Esophagus muscularis mucosa (tissue), 4 donors: ENCODE measurements around the gene CARNS1. TPM values are rescaled to one million over a fixed set of nuclear protein-coding genes. Genes with fewer than 3 reads are reported as not detected.
"Not testable (repeated sequence)": the region's sequence is repeated elsewhere in the genome, so short reads cannot be mapped to it uniquely, and the experiment has no call there.

Source experiments
- DNase-seq: peaks from one replicate; pipeline ENCODE4 v3.0.0-alpha.2; 2017; ENCODE audit errors: extremely low spot score
- H3K27ac ChIP-seq, 4 donors: fragments of 200-600 bp; sonication (generic); replicated peaks in 1 of 4; 1 replicate in 3 of 4; 2 replicates in 1 of 4; pipeline ENCODE4 v1.5.1; 2016 to 2019; ENCODE audit warnings: mild to moderate bottlenecking in 1 of 4
- H3K27me3 ChIP-seq, 4 donors: fragments of 200-600 bp; sonication (generic); one replicate each; pipeline versions ENCODE4 v1.5.1 to v1.6.0; 2016 to 2019
- H3K36me3 ChIP-seq, 4 donors: fragments of 200-600 bp; sonication (generic); one replicate each; pipeline ENCODE4 v1.5.1; 2016 to 2019
- H3K4me1 ChIP-seq, 4 donors: fragments of 200-600 bp; sonication (generic); one replicate each; pipeline ENCODE4 v1.5.1; 2016 to 2019
- H3K4me3 ChIP-seq, 4 donors: fragments of 200-600 bp; sonication (generic); 1 replicate in 2 of 4; 2 replicates in 2 of 4; pipeline ENCODE4 v1.5.1; 2016 to 2019; ENCODE audit warnings: mild to moderate bottlenecking in 4 of 4, moderate library complexity in 1 of 4
- H3K9me3 ChIP-seq, 4 donors: fragments of 200-600 bp; sonication (generic); 1 replicate in 3 of 4; 2 replicates in 1 of 4; pipeline ENCODE4 v1.5.1; 2016 to 2019
- EP300 ChIP-seq: sonication (generic); formaldehyde crosslinking; IDR thresholded peaks from one replicate; pipeline ENCODE4 v1.6.1; 2017; ENCODE audit warnings: antibody characterized with exemption
- POLR2A ChIP-seq: fragments of 450-650 bp; IDR thresholded peaks from one replicate; pipeline ENCODE4 v1.6.1; 2017; ENCODE audit warnings: antibody characterized with exemption, moderate library complexity, mild to moderate bottlenecking, low read depth
- POLR2AphosphoS5 ChIP-seq, 2 donors: sonication (generic); formaldehyde crosslinking; IDR thresholded peaks; one replicate each; pipeline ENCODE4 v1.6.1; 2017; ENCODE audit warnings: antibody characterized with exemption in 2 of 2
- WGBS: methylation state at CpG from one replicate; pipeline ENCODE4 v1.1.5; 2018; 5-methylcytosine and 5-hydroxymethylcytosine counted together
- intact Hi-C: fragments of 100-400 bp; cut with DNase I; formaldehyde crosslinking; loops from one replicate; pipeline ENCODE4 v1.15.1; 2023
- total RNA-seq, 4 donors: library from RNA; depleted of rRNA; stranded (reverse); fragments of >200 nt; gene quantifications; one replicate each; pipeline versions ENCODE4 v1.1.0 to v1.2.1, GENCODE V29; 2016
- TF ChIP-seq, protein P1 (sequence below), 3 experiments: fragments of 200-600 bp in 2 of 3; fragments of 450-650 bp in 1 of 3; sonication (generic) in 2 of 3; IDR thresholded peaks; one replicate each; pipeline ENCODE4 v1.5.1; 2017 to 2019; ENCODE audit warnings: antibody characterized with exemption in 3 of 3, mild to moderate bottlenecking in 2 of 3, moderate library complexity in 1 of 3

CARNS1 gene
- total RNA-seq, 4 donors from 2014 or later, result 0.83 to 1.9 (median 1.2) TPM

DNA sequence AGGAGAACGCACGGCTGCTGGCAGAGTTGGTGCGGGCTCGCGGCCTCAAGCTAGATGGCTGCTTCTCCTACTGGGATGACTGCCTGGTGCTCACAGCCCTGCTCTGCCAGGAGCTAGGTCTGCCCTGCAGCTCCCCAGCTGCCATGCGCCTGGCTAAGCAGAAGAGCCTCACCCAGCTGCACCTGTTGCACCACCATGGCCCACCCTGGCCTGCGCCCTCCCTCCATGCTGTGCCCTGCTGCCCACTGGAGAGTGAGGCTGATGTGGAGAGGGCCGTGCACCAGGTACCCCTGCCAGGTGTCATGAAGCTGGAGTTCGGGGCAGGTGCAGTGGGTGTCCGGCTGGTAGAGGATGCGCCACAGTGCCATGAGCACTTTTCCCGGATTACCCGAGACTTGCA lies 8.0 kb downstream of the CARNS1 start:
- no peaks in the 10 kb centered on the region for H3K27me3 ChIP-seq
- 91% methylated on average over 8 of the region's 13 CpGs for WGBS
- peaks cover 31 to 38% (median 32%) of the 10 kb centered on the region in 4 donors for H3K4me1 ChIP-seq
- DNase-seq, result no peak
- H3K27ac ChIP-seq, result no peak overlapping the region
- H3K4me3 ChIP-seq, result no peak overlapping the region
- intact Hi-C loops, result no loop called here
- no peaks in the 10 kb centered on the region for H3K9me3 ChIP-seq
- TF ChIP-seq POLR2A, result no peak
- no peak for TF ChIP-seq EP300
- H3K36me3 ChIP-seq, result no peaks in the 10 kb centered on the region

DNA sequence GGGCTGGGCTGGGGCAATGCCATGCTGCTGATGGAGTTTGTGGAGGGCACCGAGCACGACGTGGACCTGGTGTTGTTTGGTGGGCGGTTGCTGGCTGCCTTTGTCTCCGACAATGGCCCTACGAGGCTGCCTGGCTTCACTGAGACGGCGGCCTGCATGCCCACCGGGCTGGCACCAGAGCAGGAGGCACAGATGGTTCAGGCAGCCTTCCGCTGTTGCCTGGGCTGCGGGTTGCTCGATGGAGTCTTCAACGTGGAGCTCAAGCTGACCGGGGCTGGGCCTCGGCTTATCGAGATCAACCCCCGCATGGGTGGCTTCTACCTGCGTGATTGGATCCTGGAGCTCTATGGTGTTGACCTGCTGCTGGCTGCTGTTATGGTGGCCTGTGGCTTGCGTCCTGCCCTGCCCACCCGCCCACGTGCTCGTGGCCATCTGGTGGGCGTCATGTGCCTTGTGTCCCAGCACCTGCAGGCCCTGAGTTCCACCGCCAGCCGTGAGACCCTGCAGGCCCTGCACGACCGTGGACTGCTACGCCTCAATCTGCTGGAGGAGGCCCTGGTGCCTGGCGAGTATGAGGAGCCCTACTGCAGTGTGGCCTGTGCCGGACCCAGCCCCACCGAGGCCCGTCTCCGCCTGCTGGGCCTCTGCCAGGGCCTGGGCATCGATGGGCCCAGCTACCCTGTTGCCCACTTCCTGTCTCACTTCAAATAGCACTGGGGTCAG lies 8.6 kb downstream of the CARNS1 start:
- Histone ChIP-seq H3K4me1 (peaks cover 29 to 36% (median 33%) of the 10 kb centered on the region in 4 donors), H3K4me3 (no peak overlapping the region), H3K36me3 (no peaks in the 10 kb centered on the region), H3K27me3 (no peaks in the 10 kb centered on the region), H3K9me3 (no peaks in the 10 kb centered on the region), H3K27ac (no peak overlapping the region)
- 76% methylated on average over 5 of the region's 34 CpGs for WGBS
- TF ChIP-seq EP300 (no peak), POLR2A (no peak)
- intact Hi-C loops, result no loop called here
- DNase-seq, result no peak

DNA sequence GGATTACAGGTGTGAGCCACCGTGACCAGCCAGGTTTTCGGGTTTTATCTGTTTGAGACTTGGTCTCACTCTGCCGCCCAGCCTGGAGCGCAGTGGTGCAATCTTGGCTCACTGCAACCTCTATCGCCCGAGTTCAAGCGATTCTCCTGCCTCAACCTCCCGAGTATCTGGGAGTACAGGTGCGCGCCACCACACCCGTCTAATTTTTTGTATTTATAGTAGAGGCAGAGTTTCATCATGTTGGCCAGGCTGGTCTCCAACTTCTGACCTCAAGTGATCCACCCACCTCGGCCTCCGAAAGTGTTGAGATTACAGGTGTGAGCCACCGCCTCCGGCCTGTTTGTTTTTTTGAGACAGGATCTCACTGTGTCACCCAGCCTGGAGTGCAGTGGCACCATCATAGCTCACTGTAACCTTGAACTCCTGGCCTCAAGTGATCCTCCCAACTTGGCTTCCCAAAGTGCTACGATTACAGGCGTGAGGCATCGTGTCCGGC lies 11.9 kb downstream of the CARNS1 start:
- H3K9me3 ChIP-seq, H3K27me3 ChIP-seq, intact Hi-C loops, DNase-seq: not testable (repeated sequence)
- Histone ChIP-seq H3K4me3 (peak overlapping the region; percentile 69 to 98 (median 80)), H3K4me1 (peaks cover 21 to 31% (median 26%) of the 10 kb centered on the region in 4 donors), H3K27ac (peak overlapping the region; percentile 86 to 96 (median 94)), H3K36me3 (peaks cover 6 to 32% (median 25%) of the 10 kb centered on the region in 4 donors)
- 83% methylated on average over 18 of the region's 19 CpGs for WGBS

DNA sequence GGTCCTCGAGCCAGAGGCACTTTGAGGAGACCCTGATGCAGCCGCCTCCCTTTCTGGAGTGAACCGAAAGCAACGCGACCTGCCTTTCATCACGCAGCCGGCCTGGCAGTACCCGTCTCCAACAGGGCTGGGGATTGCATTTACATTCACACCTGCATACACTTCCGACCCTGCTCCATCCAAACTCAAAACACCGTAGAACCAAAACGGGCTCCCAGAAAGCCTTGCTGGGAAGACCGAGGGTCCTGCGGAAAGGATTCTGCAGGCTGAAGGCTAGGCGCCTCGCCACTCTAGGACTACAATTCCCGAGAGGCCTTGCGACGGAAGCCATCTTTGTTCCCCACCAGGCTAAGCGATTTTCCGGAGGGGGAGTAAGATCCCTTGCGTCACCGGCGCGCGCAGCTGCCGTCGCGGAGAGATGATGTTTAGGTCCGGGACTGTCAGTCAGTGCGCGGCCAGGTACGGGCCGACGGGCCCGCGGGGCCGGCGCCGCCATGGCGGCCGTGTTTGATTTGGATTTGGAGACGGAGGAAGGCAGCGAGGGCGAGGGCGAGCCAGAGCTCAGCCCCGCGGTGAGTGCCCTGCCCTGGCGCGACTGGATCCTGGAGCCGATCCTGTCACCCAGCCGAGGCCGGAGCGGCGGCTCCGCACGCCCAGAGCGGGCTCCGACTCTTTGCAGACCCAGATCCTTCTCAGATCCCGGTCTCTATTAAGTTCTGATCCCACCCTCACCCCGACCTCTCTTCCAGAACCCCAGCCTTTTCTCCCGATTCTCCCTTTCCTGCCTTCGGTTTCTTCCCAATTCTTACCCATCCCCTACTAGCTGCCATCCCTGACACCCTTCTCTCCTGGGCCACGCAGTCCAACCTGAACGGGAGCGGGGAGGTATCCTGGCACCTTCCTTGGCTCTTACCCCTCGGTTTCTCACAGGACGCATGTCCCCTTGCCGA lies 12.8 kb downstream of the CARNS1 start, which contains the start of gene RPS6KB2:
Gene RPS6KB2 (plus strand): TSS at position 443 of the 950 bp plus-strand sequence. CDS start 52 bp downstream, at position 495.
- under 1% methylated on average over 32 of the region's 68 CpGs for WGBS
- H3K4me3 ChIP-seq, result peak within 1 kb of the TSS; percentile 69 to 98 (median 80)
- peak within 1 kb of the TSS; percentile 86 to 96 (median 94) for H3K27ac ChIP-seq
- TF ChIP-seq POLR2AphosphoS5 (IDR thresholded peaks at IDR 0.05), result peak; percentile 98 to 99
- TF ChIP-seq, protein P1, sequence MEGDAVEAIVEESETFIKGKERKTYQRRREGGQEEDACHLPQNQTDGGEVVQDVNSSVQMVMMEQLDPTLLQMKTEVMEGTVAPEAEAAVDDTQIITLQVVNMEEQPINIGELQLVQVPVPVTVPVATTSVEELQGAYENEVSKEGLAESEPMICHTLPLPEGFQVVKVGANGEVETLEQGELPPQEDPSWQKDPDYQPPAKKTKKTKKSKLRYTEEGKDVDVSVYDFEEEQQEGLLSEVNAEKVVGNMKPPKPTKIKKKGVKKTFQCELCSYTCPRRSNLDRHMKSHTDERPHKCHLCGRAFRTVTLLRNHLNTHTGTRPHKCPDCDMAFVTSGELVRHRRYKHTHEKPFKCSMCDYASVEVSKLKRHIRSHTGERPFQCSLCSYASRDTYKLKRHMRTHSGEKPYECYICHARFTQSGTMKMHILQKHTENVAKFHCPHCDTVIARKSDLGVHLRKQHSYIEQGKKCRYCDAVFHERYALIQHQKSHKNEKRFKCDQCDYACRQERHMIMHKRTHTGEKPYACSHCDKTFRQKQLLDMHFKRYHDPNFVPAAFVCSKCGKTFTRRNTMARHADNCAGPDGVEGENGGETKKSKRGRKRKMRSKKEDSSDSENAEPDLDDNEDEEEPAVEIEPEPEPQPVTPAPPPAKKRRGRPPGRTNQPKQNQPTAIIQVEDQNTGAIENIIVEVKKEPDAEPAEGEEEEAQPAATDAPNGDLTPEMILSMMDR (IDR thresholded peaks at IDR 0.05), result peak in 1 of 3 experiments; percentile 29
- peak; percentile 86 for TF ChIP-seq POLR2A
- no peak for TF ChIP-seq EP300
- H3K36me3 ChIP-seq, result peaks cover 15 to 42% (median 34%) of the 10 kb centered on the region in 4 donors
- H3K27me3 ChIP-seq, result no peaks in the 10 kb centered on the region
- intact Hi-C loops, result no loop called here
- peak; percentile 99 for DNase-seq
- H3K4me1 ChIP-seq, result peaks cover 21 to 31% (median 26%) of the 10 kb centered on the region in 4 donors
- no peaks in the 10 kb centered on the region for H3K9me3 ChIP-seq

DNA sequence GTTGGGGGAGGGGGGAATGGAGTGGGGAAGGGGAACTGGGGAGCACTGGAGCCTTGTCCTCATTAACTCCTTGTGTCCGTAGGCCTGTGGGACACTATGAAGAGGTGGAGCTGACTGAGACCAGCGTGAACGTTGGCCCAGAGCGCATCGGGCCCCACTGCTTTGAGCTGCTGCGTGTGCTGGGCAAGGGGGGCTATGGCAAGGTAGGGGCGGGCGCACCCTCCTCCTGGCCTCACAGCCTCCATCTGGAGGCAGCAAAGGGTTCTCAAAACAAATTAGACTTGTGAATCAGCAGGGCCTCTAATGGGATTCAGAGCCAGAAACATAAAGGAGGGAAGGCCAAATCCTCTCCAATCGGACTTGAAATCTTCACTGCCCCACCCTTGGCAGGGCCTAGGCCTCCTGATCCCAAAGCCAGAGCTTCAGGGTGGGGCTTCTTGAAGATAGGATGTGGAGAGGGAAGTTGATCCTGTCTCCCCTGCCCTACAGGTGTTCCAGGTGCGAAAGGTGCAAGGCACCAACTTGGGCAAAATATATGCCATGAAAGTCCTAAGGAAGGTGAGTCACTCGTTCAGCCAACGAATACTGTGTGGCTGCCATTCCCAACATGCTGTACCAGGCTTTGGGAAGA lies 13.7 kb downstream of the CARNS1 start:
- Histone ChIP-seq H3K36me3 (peaks cover 21 to 50% (median 42%) of the 10 kb centered on the region in 4 donors), H3K9me3 (no peaks in the 10 kb centered on the region), H3K27ac (peak overlapping the region; percentile 86 to 96 (median 94)), H3K27me3 (no peaks in the 10 kb centered on the region), H3K4me3 (peak overlapping the region; percentile 69 to 98 (median 80)), H3K4me1 (peaks cover 21 to 31% (median 26%) of the 10 kb centered on the region in 4 donors)
- TF ChIP-seq EP300, result no peak
- TF ChIP-seq, protein P1 (IDR thresholded peaks at IDR 0.05), result no peak
- TF ChIP-seq POLR2AphosphoS5 (IDR thresholded peaks at IDR 0.05), result no peak
- TF ChIP-seq POLR2A, result no peak
- no peak for DNase-seq
- intact Hi-C loops, result no loop called here
- WGBS, result 49% methylated on average over 12 of the region's 12 CpGs
